Natural killer cell (primary cell): ENCODE data around the gene LAPTM5. TPM values are rescaled to one million over a fixed set of nuclear protein-coding genes. Genes with fewer than 3 reads are reported as not detected.

Source experiments
- ATAC-seq, 3 donors: fragments of 150-1000 bp in 2 of 3; fragments of 200-7000 bp in 1 of 3; cut with Tn5 transposase; 1 replicate in 1 of 3; 2 replicates in 2 of 3; pipeline ENCODE4 v1.10.0; 2021; ENCODE audit warnings: mild to moderate bottlenecking in 2 of 3, moderate library complexity in 2 of 3
- DNase-seq, 2 donors: peaks; one replicate each; pipeline versions ENCODE4 v3.0.0 to v3.0.0-alpha.2; 2013 to 2021; ENCODE audit warnings: mixed read lengths in 1 of 2
- H3K27ac ChIP-seq: one replicate; pipeline ENCODE4 v1.5.1; 2013; ENCODE audit warnings: mild to moderate bottlenecking, low read length
- H3K27me3 ChIP-seq: one replicate; pipeline ENCODE4 v1.6.1; 2013; ENCODE audit warnings: low read length; ENCODE audit not compliant: control insufficient read depth, insufficient read depth
- H3K36me3 ChIP-seq: one replicate; pipeline ENCODE4 v1.6.1; 2013; ENCODE audit warnings: low read length; ENCODE audit not compliant: control insufficient read depth, insufficient read depth
- H3K4me1 ChIP-seq: one replicate; pipeline ENCODE4 v1.6.1; 2013; ENCODE audit warnings: low read length; ENCODE audit not compliant: control insufficient read depth, insufficient read depth
- H3K4me3 ChIP-seq: one replicate; pipeline ENCODE4 v1.5.1; 2013; ENCODE audit warnings: low read length
- H3K9me3 ChIP-seq: one replicate; pipeline ENCODE4 v1.6.1; 2013; ENCODE audit warnings: low read length; ENCODE audit not compliant: control insufficient read depth, insufficient read depth
- H3K27ac Mint-ChIP-seq, 2 donors: one replicate each; pipeline ENCODE4 v1.8.0; 2022; ENCODE audit warnings: mild to moderate bottlenecking in 2 of 2, mixed read lengths in 2 of 2, moderate library complexity in 1 of 2
- H3K27me3 Mint-ChIP-seq, 2 donors: one replicate each; pipeline ENCODE4 v1.8.0; 2022; ENCODE audit warnings: low read depth in 2 of 2, mixed read lengths in 2 of 2
- H3K36me3 Mint-ChIP-seq: one replicate; pipeline ENCODE4 v1.8.0; 2022; ENCODE audit warnings: mixed read lengths
- H3K4me1 Mint-ChIP-seq, 2 donors: one replicate each; pipeline ENCODE4 v1.8.0; 2022; ENCODE audit warnings: mixed read lengths in 2 of 2
- H3K4me3 Mint-ChIP-seq: one replicate; pipeline ENCODE4 v1.8.0; 2022; ENCODE audit warnings: mild to moderate bottlenecking, moderate library complexity, mixed read lengths
- H3K9me3 Mint-ChIP-seq, 2 donors: one replicate each; pipeline ENCODE4 v1.8.0; 2022; ENCODE audit warnings: mixed read lengths in 2 of 2
- WGBS: methylation state at CpG from one replicate; pipeline ENCODE4 v1.1.7; 2013; ENCODE audit warnings: missing lambda C conversion rate; ENCODE audit not compliant: insufficient coverage; 5-methylcytosine and 5-hydroxymethylcytosine counted together
- intact Hi-C: fragments of 100-400 bp; cut with micrococcal nuclease; formaldehyde crosslinking; loops from one replicate; pipeline ENCODE4 v1.14.2; 2022
- total RNA-seq, 4 donors: library from RNA; stranded (reverse); fragments of 120-200 nt in 1 of 4; gene quantifications; one replicate each; pipeline versions ENCODE4 v1.2.3 to v1.2.4, GENCODE V29; 2013 to 2022
- TF ChIP-seq, protein P1 (sequence below): fragments of 200-600 bp; IDR thresholded peaks from one replicate; pipeline ENCODE4 v1.8.0; 2022; ENCODE audit warnings: antibody characterized with exemption

The LAPTM5 gene
- total RNA-seq, 3 donors from 2014 or later (not counting 1 experiment from before 2014, with no cell fraction given) = 520 to 674 (median 533) TPM

DNA sequence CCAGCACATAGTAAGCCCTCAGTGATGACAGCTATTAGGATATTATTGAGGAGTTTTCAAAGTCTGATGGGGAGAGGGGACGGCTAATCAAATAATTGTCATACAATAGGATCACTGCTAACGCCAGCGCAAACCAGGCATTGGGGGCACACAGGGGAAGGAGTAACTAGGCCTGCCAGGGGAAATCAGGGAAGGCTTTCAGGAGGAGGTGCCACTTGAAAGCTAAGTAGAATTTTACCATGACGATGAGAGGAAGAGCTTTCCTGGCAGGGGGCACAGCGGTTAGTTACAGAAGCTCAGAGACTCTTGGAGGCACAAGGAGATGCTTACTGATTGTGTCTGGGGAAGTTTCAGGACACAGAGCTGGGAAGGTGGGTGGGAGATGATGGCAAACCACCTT is 47.2 kb upstream of the LAPTM5 start:
- peaks cover 5% of the 10 kb centered on the region for H3K4me1 ChIP-seq

DNA sequence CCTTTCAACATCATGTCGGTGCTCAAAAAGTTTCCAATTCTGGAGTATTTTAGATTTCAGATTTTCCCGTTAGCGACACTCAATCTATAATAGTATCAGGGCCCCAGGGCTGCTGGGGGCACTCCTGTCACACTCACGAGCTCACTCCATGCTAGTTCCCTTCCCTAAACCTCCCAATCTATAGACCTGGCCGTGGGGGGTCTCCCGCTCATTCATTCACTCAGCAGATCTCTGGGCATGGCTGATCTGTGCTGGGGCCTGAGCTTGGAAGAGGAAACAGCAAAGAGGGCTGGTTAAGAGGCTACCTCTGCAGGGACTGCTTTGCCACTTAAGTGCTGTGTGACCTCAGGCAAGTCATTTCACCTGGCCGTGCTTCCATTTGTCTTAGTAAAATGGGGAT is 46.8 kb upstream of the LAPTM5 start:
- Mint-ChIP-seq H3K27ac (no peak overlapping the region), H3K4me1 (peaks cover 0 to 8% of the 10 kb centered on the region in 2 donors), H3K27me3 (peaks cover 25 to 56% of the 10 kb centered on the region in 2 donors), H3K4me3 (no peak overlapping the region), H3K36me3 (no peaks in the 10 kb centered on the region), H3K9me3 (no peaks in the 10 kb centered on the region)
- no peak overlapping the region for H3K27ac ChIP-seq
- intact Hi-C loops = no loop called here
- TF ChIP-seq, protein P1, sequence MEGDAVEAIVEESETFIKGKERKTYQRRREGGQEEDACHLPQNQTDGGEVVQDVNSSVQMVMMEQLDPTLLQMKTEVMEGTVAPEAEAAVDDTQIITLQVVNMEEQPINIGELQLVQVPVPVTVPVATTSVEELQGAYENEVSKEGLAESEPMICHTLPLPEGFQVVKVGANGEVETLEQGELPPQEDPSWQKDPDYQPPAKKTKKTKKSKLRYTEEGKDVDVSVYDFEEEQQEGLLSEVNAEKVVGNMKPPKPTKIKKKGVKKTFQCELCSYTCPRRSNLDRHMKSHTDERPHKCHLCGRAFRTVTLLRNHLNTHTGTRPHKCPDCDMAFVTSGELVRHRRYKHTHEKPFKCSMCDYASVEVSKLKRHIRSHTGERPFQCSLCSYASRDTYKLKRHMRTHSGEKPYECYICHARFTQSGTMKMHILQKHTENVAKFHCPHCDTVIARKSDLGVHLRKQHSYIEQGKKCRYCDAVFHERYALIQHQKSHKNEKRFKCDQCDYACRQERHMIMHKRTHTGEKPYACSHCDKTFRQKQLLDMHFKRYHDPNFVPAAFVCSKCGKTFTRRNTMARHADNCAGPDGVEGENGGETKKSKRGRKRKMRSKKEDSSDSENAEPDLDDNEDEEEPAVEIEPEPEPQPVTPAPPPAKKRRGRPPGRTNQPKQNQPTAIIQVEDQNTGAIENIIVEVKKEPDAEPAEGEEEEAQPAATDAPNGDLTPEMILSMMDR = no peak
- 77% methylated on average over 7 of the region's 7 CpGs for WGBS
- no peak for DNase-seq
- H3K36me3 ChIP-seq = no peaks in the 10 kb centered on the region
- H3K4me3 ChIP-seq = no peak overlapping the region
- no peak for ATAC-seq
- H3K27me3 ChIP-seq = peaks cover 10% of the 10 kb centered on the region
- H3K4me1 ChIP-seq = peaks cover 5% of the 10 kb centered on the region
- no peaks in the 10 kb centered on the region for H3K9me3 ChIP-seq

More for the DNA sequence above, 47.2 kb upstream of the LAPTM5 start:
- no peaks in the 10 kb centered on the region for H3K36me3 ChIP-seq
- no peak for DNase-seq
- no peaks in the 10 kb centered on the region for H3K9me3 ChIP-seq
- TF ChIP-seq, protein P1 = no peak
- peaks cover 9% of the 10 kb centered on the region for H3K27me3 ChIP-seq
- no peak overlapping the region for H3K4me3 ChIP-seq
- no peak for ATAC-seq
- Mint-ChIP-seq H3K4me3 (no peak overlapping the region), H3K27ac (no peak overlapping the region), H3K36me3 (no peaks in the 10 kb centered on the region), H3K27me3 (peaks cover 27 to 60% of the 10 kb centered on the region in 2 donors), H3K9me3 (no peaks in the 10 kb centered on the region), H3K4me1 (peaks cover 0 to 8% of the 10 kb centered on the region in 2 donors)
- intact Hi-C loops = no loop called here
- no peak overlapping the region for H3K27ac ChIP-seq
- 59% methylated on average over 5 of the region's 5 CpGs for WGBS

GRCh38 chr1:30803562-30803961 is 46.0 kb upstream of the LAPTM5 start:
- Mint-ChIP-seq H3K4me1 (peaks cover 3 to 9% of the 10 kb centered on the region in 2 donors), H3K27me3 (peaks cover 25 to 48% of the 10 kb centered on the region in 2 donors), H3K36me3 (no peaks in the 10 kb centered on the region), H3K4me3 (no peak overlapping the region), H3K27ac (no peak overlapping the region), H3K9me3 (no peaks in the 10 kb centered on the region)
- no peak for ATAC-seq
- intact Hi-C loops = no loop called here
- no peak overlapping the region for H3K27ac ChIP-seq
- no peak for DNase-seq
- H3K4me1 ChIP-seq = peaks cover 8% of the 10 kb centered on the region
- 93% methylated on average over 6 of the region's 6 CpGs for WGBS
- H3K27me3 ChIP-seq = peaks cover 12% of the 10 kb centered on the region
- no peaks in the 10 kb centered on the region for H3K36me3 ChIP-seq
- TF ChIP-seq, protein P1 = no peak
- no peak overlapping the region for H3K4me3 ChIP-seq
- no peaks in the 10 kb centered on the region for H3K9me3 ChIP-seq

DNA sequence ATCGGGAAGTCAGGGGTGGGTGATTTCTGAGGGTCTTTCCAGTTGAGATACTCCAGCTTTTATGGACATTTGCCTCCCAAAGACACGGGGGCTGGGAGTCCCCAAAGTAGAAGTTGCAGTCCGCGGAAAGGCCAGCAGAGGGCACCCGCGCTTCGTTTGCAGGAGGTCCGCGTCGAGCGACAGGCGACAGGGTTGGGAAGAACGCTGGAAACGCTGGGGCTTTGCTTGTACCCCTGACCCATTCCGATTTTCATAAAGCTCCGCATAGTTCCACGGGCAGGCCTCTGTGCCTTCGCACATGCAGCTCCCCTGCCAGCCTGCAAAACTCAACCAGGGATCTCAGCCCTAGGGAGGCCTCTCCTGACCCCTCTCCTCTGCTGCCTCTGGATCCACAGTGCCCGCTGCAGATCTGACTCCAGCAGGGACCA is 44.2 kb upstream of the LAPTM5 start:
- Histone ChIP-seq H3K4me3 (no peak overlapping the region), H3K4me1 (peaks cover 18% of the 10 kb centered on the region), H3K27ac (no peak overlapping the region), H3K9me3 (no peaks in the 10 kb centered on the region), H3K27me3 (peaks cover 9% of the 10 kb centered on the region), H3K36me3 (no peaks in the 10 kb centered on the region)
- Mint-ChIP-seq H3K9me3 (no peaks in the 10 kb centered on the region), H3K36me3 (no peaks in the 10 kb centered on the region), H3K27me3 (peaks cover 22 to 35% of the 10 kb centered on the region in 2 donors), H3K27ac (no peak overlapping the region), H3K4me3 (no peak overlapping the region), H3K4me1 (peaks cover 12 to 15% of the 10 kb centered on the region in 2 donors)
- intact Hi-C loops = loop anchor here (1.0 kb wide), 2 partner anchors 110 to 128 kb away; no protein-coding TSS in a partner anchor
- ATAC-seq (peak; percentile 67 to 91 (median 83)), DNase-seq (peak; percentile 82 to 84)
- WGBS = 3% methylated on average over 19 of the region's 19 CpGs
- TF ChIP-seq, protein P1 = peak; percentile 94
